WTC11 (cell line): Measurements from ENCODE around the gene NPLOC4. TPM values are rescaled to one million over a fixed set of nuclear protein-coding genes. Genes with fewer than 3 reads are reported as not detected.

Experiments used
- ATAC-seq: fragments of 200-7000 bp; cut with Tn5 transposase; 2 replicates; pipeline ENCODE4 v1.10.0; 2021; ENCODE audit warnings: mild to moderate bottlenecking, moderate library complexity
- CTCF ChIA-PET: fragments of 300-600 bp; sonication (Branson Sonifier 250); formaldehyde crosslinking; loops from one replicate; lab custom pipeline; 2021; ENCODE audit warnings: antibody characterized with exemption; lab: Charles Lee
- POLR2A ChIA-PET: fragments of 350-600 bp; sonication (Branson Sonifier 250); formaldehyde crosslinking; loops from one replicate; lab custom pipeline; 2021; ENCODE audit warnings: antibody characterized with exemption; lab: Charles Lee
- DNase-seq: peaks from one replicate; pipeline ENCODE4 v3.0.0; 2021; ENCODE audit warnings: low spot score
- H3K27ac Mint-ChIP-seq: 2 replicates; pipeline ENCODE4 v1.8.0; 2021; ENCODE audit warnings: mixed read lengths
- H3K27me3 Mint-ChIP-seq: 2 replicates; pipeline ENCODE4 v1.8.0; 2021; ENCODE audit warnings: low read depth, mild to moderate bottlenecking, moderate library complexity, mixed read lengths
- H3K36me3 Mint-ChIP-seq: 2 replicates; pipeline ENCODE4 v1.8.0; 2021; ENCODE audit warnings: mixed read lengths
- H3K4me1 Mint-ChIP-seq: 2 replicates; pipeline ENCODE4 v1.8.0; 2022; ENCODE audit warnings: mixed read lengths
- H3K4me3 Mint-ChIP-seq: 2 replicates; pipeline ENCODE4 v1.8.0; 2021; ENCODE audit warnings: mild to moderate bottlenecking, moderate library complexity, mixed read lengths
- H3K9me3 Mint-ChIP-seq: 2 replicates; pipeline ENCODE4 v1.8.0; 2021; ENCODE audit warnings: mixed read lengths
- AR ChIP-seq: fragments of 250-450 bp; sonication (Bioruptor Pico); IDR thresholded peaks from 2 replicates; pipeline ENCODE4 v1.9.0; 2021; ENCODE audit warnings: mild to moderate bottlenecking
- CDX4 ChIP-seq: fragments of 250-450 bp; sonication (Bioruptor Pico); IDR thresholded peaks from 2 replicates; pipeline ENCODE4 v1.9.0; 2021; ENCODE audit warnings: moderate library complexity, mild to moderate bottlenecking, inconsistent platforms, borderline replicate concordance
- CREM ChIP-seq: sonication (generic); formaldehyde crosslinking; IDR thresholded peaks from 2 replicates; pipeline ENCODE4 v1.8.1; 2022; ENCODE audit warnings: mild to moderate bottlenecking, missing genetic modification reagents, moderate library complexity
- ELF4 ChIP-seq: sonication (generic); formaldehyde crosslinking; IDR thresholded peaks from 2 replicates; pipeline ENCODE4 v1.8.1; 2022; ENCODE audit warnings: low read depth, mild to moderate bottlenecking, moderate library complexity, missing genetic modification reagents
- ETV6 ChIP-seq: sonication (generic); formaldehyde crosslinking; IDR thresholded peaks from 2 replicates; pipeline ENCODE4 v1.8.1; 2022; ENCODE audit warnings: mild to moderate bottlenecking, missing genetic modification reagents
- FOXK1 ChIP-seq: sonication (generic); formaldehyde crosslinking; IDR thresholded peaks from 2 replicates; pipeline ENCODE4 v1.8.0; 2022; ENCODE audit warnings: mild to moderate bottlenecking, moderate library complexity, missing genetic modification reagents
- GRHL2 ChIP-seq: fragments of 250-450 bp; sonication (Bioruptor Pico); IDR thresholded peaks from 2 replicates; pipeline ENCODE4 v1.8.0; 2022; ENCODE audit warnings: mild to moderate bottlenecking, moderate library complexity; ENCODE audit not compliant: insufficient replicate concordance, severe bottlenecking
- HMGA2 ChIP-seq: fragments of 250-450 bp; sonication (Bioruptor Pico); IDR thresholded peaks from 2 replicates; pipeline ENCODE4 v1.4.0; 2021; ENCODE audit warnings: mild to moderate bottlenecking, moderate library complexity
- JAZF1 ChIP-seq: fragments of 250-450 bp; sonication (Bioruptor Pico); IDR thresholded peaks from 2 replicates; pipeline ENCODE4 v1.9.0; 2021; ENCODE audit warnings: moderate library complexity, mild to moderate bottlenecking, inconsistent platforms
- PRRX2 ChIP-seq: fragments of 250-450 bp; sonication (Bioruptor Pico); IDR thresholded peaks from 2 replicates; pipeline ENCODE4 v1.8.0; 2021; ENCODE audit warnings: mild to moderate bottlenecking
- TCF7 ChIP-seq: sonication (generic); formaldehyde crosslinking; IDR thresholded peaks from 2 replicates; pipeline ENCODE4 v1.8.0; 2022; ENCODE audit warnings: mild to moderate bottlenecking, low read depth, missing genetic modification reagents, moderate library complexity
- ZMAT4 ChIP-seq: fragments of 250-450 bp; sonication (Bioruptor Pico); IDR thresholded peaks from 2 replicates; pipeline ENCODE4 v1.9.0; 2021; ENCODE audit warnings: mild to moderate bottlenecking
- ZNF219 ChIP-seq: sonication (generic); formaldehyde crosslinking; IDR thresholded peaks from 2 replicates; pipeline ENCODE4 v1.8.0; 2023; ENCODE audit warnings: missing genetic modification reagents, mild to moderate bottlenecking, borderline replicate concordance
- ZNF232 ChIP-seq: sonication (generic); formaldehyde crosslinking; IDR thresholded peaks from 2 replicates; pipeline ENCODE4 v1.8.0; 2022; ENCODE audit warnings: mild to moderate bottlenecking, missing genetic modification reagents
- ZNF416 ChIP-seq: fragments of 250-450 bp; sonication (Bioruptor Pico); IDR thresholded peaks from 2 replicates; pipeline ENCODE4 v1.9.0; 2021; ENCODE audit warnings: mild to moderate bottlenecking, inconsistent platforms
- ZNF423 ChIP-seq: fragments of 250-450 bp; sonication (Bioruptor Pico); IDR thresholded peaks from 2 replicates; pipeline ENCODE4 v2.1.2; 2022; ENCODE audit warnings: mild to moderate bottlenecking, moderate library complexity
- total RNA-seq: library from RNA; stranded (reverse); gene quantifications from 3 replicates; pipeline ENCODE4 v1.2.3, GENCODE V29; 2021
- TF ChIP-seq, protein P1 (sequence below): sonication (generic); formaldehyde crosslinking; IDR thresholded peaks from 2 replicates; pipeline ENCODE4 v1.8.1; 2023; ENCODE audit warnings: mild to moderate bottlenecking, missing genetic modification reagents, borderline replicate concordance
- TF ChIP-seq, protein P2 (sequence below): sonication (generic); formaldehyde crosslinking; IDR thresholded peaks from 2 replicates; pipeline ENCODE4 v1.8.1; 2022; ENCODE audit warnings: missing genetic modification reagents, borderline replicate concordance
- TF ChIP-seq, protein P3 (sequence below): sonication (generic); formaldehyde crosslinking; IDR thresholded peaks from 2 replicates; pipeline ENCODE4 v1.8.0; 2023; ENCODE audit warnings: missing genetic modification reagents, mild to moderate bottlenecking, borderline replicate concordance

Gene NPLOC4
- total RNA-seq, 1 experiment from 2014 or later, result 83.5 TPM

- CTCF ChIA-PET, result interaction anchor here (0.8 kb wide), 1 partner anchor 256 kb away, joined by 3 read pairs; no protein-coding TSS in a partner anchor
- Mint-ChIP-seq H3K27ac (peak overlapping the region; percentile 94), H3K9me3 (peaks cover 4% of the 10 kb centered on the region; the same call in 1 of the 2 replicates), H3K4me3 (peak overlapping the region; percentile 99), H3K36me3 (peaks cover 38% of the 10 kb centered on the region), H3K4me1 (peaks cover 33% of the 10 kb centered on the region), H3K27me3 (peaks cover 10% of the 10 kb centered on the region; the same call in 1 of the 2 replicates)
- ATAC-seq (no peak), DNase-seq (no peak)
- POLR2A ChIA-PET, result interaction anchor here (0.6 to 0.9 kb wide), 3 partner anchors 27 to 114 kb away, joined by 3 to 5 read pairs (median 3); no protein-coding TSS in a partner anchor
- TF ChIP-seq ZNF416, result no peak
- TF ChIP-seq ELF4 (CRISPR knock-in tag), result no peak
- 0 out of 2 replicates have a peak, but pooled peaks have one; percentile 52 for TF ChIP-seq ZNF232 (CRISPR knock-in tag)
- no peak for TF ChIP-seq JAZF1 (CRISPR knock-in tag)
- TF ChIP-seq ZNF219 (CRISPR knock-in tag), result no peak
- TF ChIP-seq CDX4, result no peak
- no peak for TF ChIP-seq GRHL2 (CRISPR knock-in tag)
- TF ChIP-seq TCF7, result no peak
- no peak for TF ChIP-seq PRRX2 (CRISPR knock-in tag)
- no peak for TF ChIP-seq CREM (CRISPR knock-in tag)
- 0 out of 2 replicates have a peak, but pooled peaks have one; percentile 17 for TF ChIP-seq FOXK1
- TF ChIP-seq HMGA2 (CRISPR knock-in tag), result no peak
- TF ChIP-seq, protein P1, sequence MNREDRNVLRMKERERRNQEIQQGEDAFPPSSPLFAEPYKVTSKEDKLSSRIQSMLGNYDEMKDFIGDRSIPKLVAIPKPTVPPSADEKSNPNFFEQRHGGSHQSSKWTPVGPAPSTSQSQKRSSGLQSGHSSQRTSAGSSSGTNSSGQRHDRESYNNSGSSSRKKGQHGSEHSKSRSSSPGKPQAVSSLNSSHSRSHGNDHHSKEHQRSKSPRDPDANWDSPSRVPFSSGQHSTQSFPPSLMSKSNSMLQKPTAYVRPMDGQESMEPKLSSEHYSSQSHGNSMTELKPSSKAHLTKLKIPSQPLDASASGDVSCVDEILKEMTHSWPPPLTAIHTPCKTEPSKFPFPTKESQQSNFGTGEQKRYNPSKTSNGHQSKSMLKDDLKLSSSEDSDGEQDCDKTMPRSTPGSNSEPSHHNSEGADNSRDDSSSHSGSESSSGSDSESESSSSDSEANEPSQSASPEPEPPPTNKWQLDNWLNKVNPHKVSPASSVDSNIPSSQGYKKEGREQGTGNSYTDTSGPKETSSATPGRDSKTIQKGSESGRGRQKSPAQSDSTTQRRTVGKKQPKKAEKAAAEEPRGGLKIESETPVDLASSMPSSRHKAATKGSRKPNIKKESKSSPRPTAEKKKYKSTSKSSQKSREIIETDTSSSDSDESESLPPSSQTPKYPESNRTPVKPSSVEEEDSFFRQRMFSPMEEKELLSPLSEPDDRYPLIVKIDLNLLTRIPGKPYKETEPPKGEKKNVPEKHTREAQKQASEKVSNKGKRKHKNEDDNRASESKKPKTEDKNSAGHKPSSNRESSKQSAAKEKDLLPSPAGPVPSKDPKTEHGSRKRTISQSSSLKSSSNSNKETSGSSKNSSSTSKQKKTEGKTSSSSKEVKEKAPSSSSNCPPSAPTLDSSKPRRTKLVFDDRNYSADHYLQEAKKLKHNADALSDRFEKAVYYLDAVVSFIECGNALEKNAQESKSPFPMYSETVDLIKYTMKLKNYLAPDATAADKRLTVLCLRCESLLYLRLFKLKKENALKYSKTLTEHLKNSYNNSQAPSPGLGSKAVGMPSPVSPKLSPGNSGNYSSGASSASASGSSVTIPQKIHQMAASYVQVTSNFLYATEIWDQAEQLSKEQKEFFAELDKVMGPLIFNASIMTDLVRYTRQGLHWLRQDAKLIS, result no peak
- TF ChIP-seq, protein P2, sequence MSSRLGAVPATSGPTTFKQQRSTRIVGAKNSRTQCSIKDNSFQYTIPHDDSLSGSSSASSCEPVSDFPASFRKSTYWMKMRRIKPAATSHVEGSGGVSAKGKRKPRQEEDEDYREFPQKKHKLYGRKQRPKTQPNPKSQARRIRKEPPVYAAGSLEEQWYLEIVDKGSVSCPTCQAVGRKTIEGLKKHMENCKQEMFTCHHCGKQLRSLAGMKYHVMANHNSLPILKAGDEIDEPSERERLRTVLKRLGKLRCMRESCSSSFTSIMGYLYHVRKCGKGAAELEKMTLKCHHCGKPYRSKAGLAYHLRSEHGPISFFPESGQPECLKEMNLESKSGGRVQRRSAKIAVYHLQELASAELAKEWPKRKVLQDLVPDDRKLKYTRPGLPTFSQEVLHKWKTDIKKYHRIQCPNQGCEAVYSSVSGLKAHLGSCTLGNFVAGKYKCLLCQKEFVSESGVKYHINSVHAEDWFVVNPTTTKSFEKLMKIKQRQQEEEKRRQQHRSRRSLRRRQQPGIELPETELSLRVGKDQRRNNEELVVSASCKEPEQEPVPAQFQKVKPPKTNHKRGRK, result no peak
- no peak for TF ChIP-seq ZNF423 (CRISPR knock-in tag)
- 0 out of 2 replicates have a peak, but pooled peaks have one; percentile 25 for TF ChIP-seq AR
- peak; percentile 81; the same call in 1 of the 2 replicates for TF ChIP-seq ETV6
- TF ChIP-seq ZMAT4 (CRISPR knock-in tag), result no peak
- TF ChIP-seq, protein P3, sequence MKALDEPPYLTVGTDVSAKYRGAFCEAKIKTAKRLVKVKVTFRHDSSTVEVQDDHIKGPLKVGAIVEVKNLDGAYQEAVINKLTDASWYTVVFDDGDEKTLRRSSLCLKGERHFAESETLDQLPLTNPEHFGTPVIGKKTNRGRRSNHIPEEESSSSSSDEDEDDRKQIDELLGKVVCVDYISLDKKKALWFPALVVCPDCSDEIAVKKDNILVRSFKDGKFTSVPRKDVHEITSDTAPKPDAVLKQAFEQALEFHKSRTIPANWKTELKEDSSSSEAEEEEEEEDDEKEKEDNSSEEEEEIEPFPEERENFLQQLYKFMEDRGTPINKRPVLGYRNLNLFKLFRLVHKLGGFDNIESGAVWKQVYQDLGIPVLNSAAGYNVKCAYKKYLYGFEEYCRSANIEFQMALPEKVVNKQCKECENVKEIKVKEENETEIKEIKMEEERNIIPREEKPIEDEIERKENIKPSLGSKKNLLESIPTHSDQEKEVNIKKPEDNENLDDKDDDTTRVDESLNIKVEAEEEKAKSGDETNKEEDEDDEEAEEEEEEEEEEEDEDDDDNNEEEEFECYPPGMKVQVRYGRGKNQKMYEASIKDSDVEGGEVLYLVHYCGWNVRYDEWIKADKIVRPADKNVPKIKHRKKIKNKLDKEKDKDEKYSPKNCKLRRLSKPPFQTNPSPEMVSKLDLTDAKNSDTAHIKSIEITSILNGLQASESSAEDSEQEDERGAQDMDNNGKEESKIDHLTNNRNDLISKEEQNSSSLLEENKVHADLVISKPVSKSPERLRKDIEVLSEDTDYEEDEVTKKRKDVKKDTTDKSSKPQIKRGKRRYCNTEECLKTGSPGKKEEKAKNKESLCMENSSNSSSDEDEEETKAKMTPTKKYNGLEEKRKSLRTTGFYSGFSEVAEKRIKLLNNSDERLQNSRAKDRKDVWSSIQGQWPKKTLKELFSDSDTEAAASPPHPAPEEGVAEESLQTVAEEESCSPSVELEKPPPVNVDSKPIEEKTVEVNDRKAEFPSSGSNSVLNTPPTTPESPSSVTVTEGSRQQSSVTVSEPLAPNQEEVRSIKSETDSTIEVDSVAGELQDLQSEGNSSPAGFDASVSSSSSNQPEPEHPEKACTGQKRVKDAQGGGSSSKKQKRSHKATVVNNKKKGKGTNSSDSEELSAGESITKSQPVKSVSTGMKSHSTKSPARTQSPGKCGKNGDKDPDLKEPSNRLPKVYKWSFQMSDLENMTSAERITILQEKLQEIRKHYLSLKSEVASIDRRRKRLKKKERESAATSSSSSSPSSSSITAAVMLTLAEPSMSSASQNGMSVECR (CRISPR knock-in tag), result 0 out of 2 replicates have a peak, but pooled peaks have one; percentile 26
These were observed 125.9 kb downstream of the NPLOC4 start for GRCh38 chr17:81510785-81511553.
